PC-3 (cell line): ENCODE measurements around the gene SFI1. TPM values are rescaled to one million over a fixed set of nuclear protein-coding genes. Genes with fewer than 3 reads are reported as not detected.

Source experiments
- ATAC-seq: fragments of 200-7000 bp; cut with Tn5 transposase; 2 replicates; pipeline ENCODE4 v1.9.1; 2020; ENCODE audit warnings: mild to moderate bottlenecking, moderate library complexity
- BruUV-seq: library from RNA; stranded (reverse); fragments of 400-500 nt; replicated peaks from 2 replicates; lab custom pipeline; 2021; lab: Mats Ljungman, UMichigan
- CTCF ChIA-PET: fragments of 300-600 bp; sonication (Branson Sonifier 250); formaldehyde crosslinking; loops from one replicate; lab custom pipeline; 2022; ENCODE audit warnings: antibody characterized with exemption; lab: Charles Lee
- POLR2A ChIA-PET: fragments of 300-600 bp; sonication (Branson Sonifier 250); formaldehyde crosslinking; loops from one replicate; lab custom pipeline; 2022; ENCODE audit warnings: antibody characterized with exemption; ENCODE audit not compliant: unreplicated experiment; lab: Charles Lee
- DNase-seq: peaks from one replicate; pipeline ENCODE4 v3.0.0-alpha.2; 2015
- H2AFZ ChIP-seq: fragments of 300-600 bp; sonication (generic); 2 replicates; pipeline ENCODE4 v1.6.0; 2016; ENCODE audit warnings: antibody characterized with exemption, low read length
- H3F3A ChIP-seq: fragments of 300-600 bp; sonication (generic); one replicate; pipeline ENCODE4 v1.6.0; 2017; ENCODE audit warnings: antibody characterized with exemption, low read length, control low read depth, mild to moderate bottlenecking; ENCODE audit not compliant: unreplicated experiment
- H3K27ac ChIP-seq: fragments of 300-600 bp; sonication (generic); 2 replicates; pipeline ENCODE4 v1.5.1; 2016; ENCODE audit warnings: mild to moderate bottlenecking, low read length
- H3K27me3 ChIP-seq: fragments of 300-600 bp; sonication (generic); 2 replicates; pipeline ENCODE4 v1.6.1; 2016; ENCODE audit warnings: low read length, mixed read lengths
- H3K36me3 ChIP-seq: fragments of 300-600 bp; sonication (generic); 2 replicates; pipeline ENCODE4 v1.6.1; 2016; ENCODE audit warnings: low read depth, mixed run types, low read length, mixed read lengths
- H3K4me1 ChIP-seq: fragments of 300-600 bp; sonication (generic); 2 replicates; pipeline ENCODE4 v1.5.1; 2016; ENCODE audit warnings: low read length; ENCODE audit not compliant: insufficient read depth
- H3K4me2 ChIP-seq: fragments of 300-600 bp; sonication (generic); 2 replicates; pipeline ENCODE4 v1.6.0; 2016; ENCODE audit warnings: low read length
- H3K4me3 ChIP-seq: fragments of 300-600 bp; sonication (generic); 2 replicates; pipeline ENCODE4 v1.5.1; 2016; ENCODE audit warnings: mild to moderate bottlenecking, low read length, mixed read lengths
- H3K79me2 ChIP-seq: fragments of 300-600 bp; sonication (generic); 2 replicates; pipeline ENCODE4 v1.6.1; 2017; ENCODE audit warnings: low read length, mixed read lengths
- H3K9ac ChIP-seq: fragments of 300-600 bp; sonication (generic); 2 replicates; pipeline ENCODE4 v1.6.0; 2016; ENCODE audit warnings: mild to moderate bottlenecking, low read length
- H3K9me2 ChIP-seq: fragments of 300-600 bp; sonication (generic); replicated peaks from 2 replicates; pipeline ENCODE4 v1.6.1; 2016; ENCODE audit warnings: mixed run types, low read length, mixed read lengths
- H3K9me3 ChIP-seq: fragments of 300-600 bp; sonication (generic); 2 replicates; pipeline ENCODE4 v1.6.1; 2016; ENCODE audit warnings: low read length, mixed read lengths
- H4K20me1 ChIP-seq: fragments of 300-600 bp; sonication (generic); 2 replicates; pipeline ENCODE4 v1.6.1; 2016; ENCODE audit warnings: low read length, mixed read lengths
- CTCF ChIP-seq: fragments of 300-600 bp; sonication (generic); conservative IDR thresholded peaks from 2 replicates; pipeline ENCODE4 v1.5.1; 2017; ENCODE audit warnings: antibody characterized with exemption, low read depth, mild to moderate bottlenecking, low read length
- EZH2 ChIP-seq: fragments of 300-600 bp; sonication (generic); IDR thresholded peaks from one replicate; pipeline ENCODE4 v1.6.1; 2017; ENCODE audit warnings: antibody characterized with exemption, mild to moderate bottlenecking, low read length; ENCODE audit not compliant: unreplicated experiment
- EZH2phosphoT487 ChIP-seq: fragments of 300-600 bp; sonication (generic); IDR thresholded peaks from 2 replicates; pipeline ENCODE4 v1.6.1; 2018; ENCODE audit warnings: mild to moderate bottlenecking, antibody characterized with exemption, low read length, borderline replicate concordance
- intact Hi-C: fragments of 100-400 bp; cut with micrococcal nuclease; formaldehyde crosslinking; loops from 2 replicates; pipeline ENCODE4 v1.9.0; 2023
- total RNA-seq: library from RNA; depleted of rRNA; stranded (reverse); fragments of >200 nt; gene quantifications from 2 replicates; pipeline ENCODE4 v1.2.3, GENCODE V29; 2014

The SFI1 gene
- total RNA-seq, 1 experiment from 2014 or later: 22.5 TPM

- no peaks in the 10 kb centered on the region for H3K36me3 ChIP-seq
- H3K79me2 ChIP-seq: no peaks in the 10 kb centered on the region
- CTCF ChIA-PET: no interaction called here
- no peak overlapping the region for H3K4me3 ChIP-seq
- no peaks in the 10 kb centered on the region for H3K9me2 ChIP-seq
- no peaks in the 10 kb centered on the region for H4K20me1 ChIP-seq
- no peaks in the 10 kb centered on the region for H3K27me3 ChIP-seq
- no peaks in the 10 kb centered on the region for H3F3A ChIP-seq
- POLR2A ChIA-PET: no interaction called here
- BruUV-seq: no TSS peak
- no peaks in the 10 kb centered on the region for H3K9me3 ChIP-seq
- no peak for DNase-seq
- intact Hi-C loops: no loop called here
- no peak overlapping the region for H2AFZ ChIP-seq
- no peak for ATAC-seq
- no peak overlapping the region for H3K4me2 ChIP-seq
- TF ChIP-seq CTCF: no peak
- no peak for TF ChIP-seq EZH2phosphoT487
- no peak for TF ChIP-seq EZH2
- no peak overlapping the region for H3K9ac ChIP-seq
- peaks cover 5% of the 10 kb centered on the region for H3K4me1 ChIP-seq
- H3K27ac ChIP-seq: no peak overlapping the region
Observed at GRCh38 chr22:31607696-31608095, 111.4 kb downstream of the SFI1 start.

GRCh38 chr22:31609716-31610115 is 113.4 kb downstream of the SFI1 start:
- Histone ChIP-seq H3K27me3 (no peaks in the 10 kb centered on the region), H3F3A (no peaks in the 10 kb centered on the region), H3K27ac (no peak overlapping the region), H2AFZ (no peak overlapping the region), H3K79me2 (no peaks in the 10 kb centered on the region), H3K4me3 (no peak overlapping the region), H3K36me3 (no peaks in the 10 kb centered on the region), H3K9me3 (no peaks in the 10 kb centered on the region), H3K9ac (no peak overlapping the region), H3K4me1 (no peaks in the 10 kb centered on the region), H3K4me2 (no peak overlapping the region), H4K20me1 (no peaks in the 10 kb centered on the region), H3K9me2 (no peaks in the 10 kb centered on the region)
- BruUV-seq: no TSS peak
- ChIA-PET POLR2A (no interaction called here), CTCF (no interaction called here)
- DNase-seq: no peak
- ATAC-seq: no peak
- intact Hi-C loops: no loop called here
- TF ChIP-seq CTCF (no peak), EZH2 (no peak), EZH2phosphoT487 (no peak)

- Histone ChIP-seq H3K27me3 (no peaks in the 10 kb centered on the region), H3K79me2 (no peaks in the 10 kb centered on the region), H3K9ac (no peak overlapping the region), H4K20me1 (no peaks in the 10 kb centered on the region), H3K9me2 (no peaks in the 10 kb centered on the region), H3K4me2 (no peak overlapping the region), H3K36me3 (no peaks in the 10 kb centered on the region), H3F3A (no peaks in the 10 kb centered on the region), H3K9me3 (no peaks in the 10 kb centered on the region), H3K27ac (no peak overlapping the region), H2AFZ (no peak overlapping the region), H3K4me1 (no peaks in the 10 kb centered on the region), H3K4me3 (no peak overlapping the region)
- no peak for DNase-seq
- intact Hi-C loops: no loop called here
- no TSS peak for BruUV-seq
- ATAC-seq: no peak
- ChIA-PET POLR2A (no interaction called here), CTCF (no interaction called here)
- TF ChIP-seq EZH2: no peak
- no peak for TF ChIP-seq CTCF
Observed at GRCh38 chr22:31610611-31611010, 114.3 kb downstream of the SFI1 start.
